DOHH2 (cell line): ENCODE results near the gene RPL19.

Experiments
- EZH2phosphoT487 ChIP-seq: fragments of 200-600 bp; sonication (generic); IDR thresholded peaks from 2 replicates; pipeline ENCODE4 v1.6.1; 2017; ENCODE audit warnings: borderline replicate concordance, mild to moderate bottlenecking, antibody characterized with exemption, low read length, moderate library complexity, mixed read lengths
- TF ChIP-seq, protein P1 (sequence below): fragments of 200-600 bp; sonication (generic); IDR thresholded peaks from one replicate; pipeline ENCODE4 v1.5.1; 2014; ENCODE audit warnings: antibody characterized with exemption, mild to moderate bottlenecking, low read depth, low read length; ENCODE audit not compliant: poor library complexity, severe bottlenecking

GRCh38 chr17:39198186-39198566 is 1.9 kb upstream of the RPL19 start:
- TF ChIP-seq, protein P1, sequence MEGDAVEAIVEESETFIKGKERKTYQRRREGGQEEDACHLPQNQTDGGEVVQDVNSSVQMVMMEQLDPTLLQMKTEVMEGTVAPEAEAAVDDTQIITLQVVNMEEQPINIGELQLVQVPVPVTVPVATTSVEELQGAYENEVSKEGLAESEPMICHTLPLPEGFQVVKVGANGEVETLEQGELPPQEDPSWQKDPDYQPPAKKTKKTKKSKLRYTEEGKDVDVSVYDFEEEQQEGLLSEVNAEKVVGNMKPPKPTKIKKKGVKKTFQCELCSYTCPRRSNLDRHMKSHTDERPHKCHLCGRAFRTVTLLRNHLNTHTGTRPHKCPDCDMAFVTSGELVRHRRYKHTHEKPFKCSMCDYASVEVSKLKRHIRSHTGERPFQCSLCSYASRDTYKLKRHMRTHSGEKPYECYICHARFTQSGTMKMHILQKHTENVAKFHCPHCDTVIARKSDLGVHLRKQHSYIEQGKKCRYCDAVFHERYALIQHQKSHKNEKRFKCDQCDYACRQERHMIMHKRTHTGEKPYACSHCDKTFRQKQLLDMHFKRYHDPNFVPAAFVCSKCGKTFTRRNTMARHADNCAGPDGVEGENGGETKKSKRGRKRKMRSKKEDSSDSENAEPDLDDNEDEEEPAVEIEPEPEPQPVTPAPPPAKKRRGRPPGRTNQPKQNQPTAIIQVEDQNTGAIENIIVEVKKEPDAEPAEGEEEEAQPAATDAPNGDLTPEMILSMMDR = no peak
- TF ChIP-seq EZH2phosphoT487 = no peak
